ENCODE data around the gene FAM120B.

FAM120B gene

DNA sequence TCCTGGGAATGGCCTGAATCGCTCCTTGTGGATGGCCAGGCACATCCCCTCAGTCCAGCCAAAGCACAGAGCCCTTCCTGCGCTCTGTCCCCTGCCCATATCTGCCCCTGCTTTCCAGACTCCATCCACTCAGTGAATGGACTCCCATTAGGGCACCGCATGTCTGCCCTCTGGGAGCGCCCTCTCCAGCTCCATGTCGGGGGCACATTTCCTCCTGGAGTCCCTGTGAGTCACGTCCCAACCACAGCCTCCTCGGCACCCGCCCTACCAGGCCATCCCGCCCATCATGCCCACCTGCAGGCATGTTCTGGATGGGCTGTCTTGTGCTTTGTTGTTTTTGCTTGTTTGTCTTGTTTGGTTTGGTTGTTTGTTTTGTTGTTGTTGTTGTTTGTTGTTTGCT, 149.8 kb downstream of the FAM120B start:
- DNase-seq (ENCODE audit: low read depth, low spot score), result no peak

Measured in iPS DF 19.7 (cell line).